Aorta (tissue), 5 donors: ENCODE measurements around the gene HSD17B1. TPM values are rescaled to one million over a fixed set of nuclear protein-coding genes. Genes with fewer than 3 reads are reported as not detected.
"Not testable (repeated sequence)": the region's sequence is repeated elsewhere in the genome, so short reads cannot be mapped to it uniquely, and the experiment has no call there.

Experiments
- ATAC-seq: fragments of 200-7000 bp; cut with Tn5 transposase; one replicate; pipeline ENCODE4 v1.9.1; 2022; ENCODE audit warnings: moderate library complexity; ENCODE audit not compliant: low FRiP score
- DNase-seq, 2 donors: peaks; one replicate each; pipeline ENCODE4 v3.0.0-alpha.2; 2020
- H3K27ac ChIP-seq, 2 donors: one replicate each; pipeline ENCODE4 v1.5.1; 2013; ENCODE audit warnings: low read length in 2 of 2, mild to moderate bottlenecking in 2 of 2, moderate library complexity in 2 of 2, control low read depth in 1 of 2, inconsistent platforms in 1 of 2, low read depth in 1 of 2
- H3K27me3 ChIP-seq, 2 donors: one replicate each; pipeline ENCODE4 v1.6.1; 2013; ENCODE audit warnings: control low read depth in 1 of 2, low read length in 1 of 2, mild to moderate bottlenecking in 1 of 2, moderate library complexity in 1 of 2; ENCODE audit not compliant: insufficient read depth in 2 of 2, control insufficient read depth in 1 of 2
- H3K36me3 ChIP-seq, 2 donors: one replicate each; pipeline ENCODE4 v1.6.1; 2013; ENCODE audit warnings: control low read depth in 1 of 2, low read length in 1 of 2, mild to moderate bottlenecking in 1 of 2; ENCODE audit not compliant: insufficient read depth in 2 of 2, control insufficient read depth in 1 of 2
- H3K4me1 ChIP-seq, 2 donors: one replicate each; pipeline ENCODE4 v1.6.1; 2013; ENCODE audit warnings: low read length in 2 of 2, control low read depth in 1 of 2, mild to moderate bottlenecking in 1 of 2, moderate library complexity in 1 of 2; ENCODE audit not compliant: insufficient read depth in 2 of 2, control insufficient read depth in 1 of 2
- H3K4me3 ChIP-seq, 2 donors: one replicate each; pipeline ENCODE4 v1.5.1; 2013; ENCODE audit warnings: low read length in 2 of 2, control low read depth in 1 of 2, mild to moderate bottlenecking in 1 of 2
- H3K9me3 ChIP-seq: one replicate; pipeline ENCODE4 v1.6.1; 2013; ENCODE audit warnings: mild to moderate bottlenecking, low read length; ENCODE audit not compliant: control insufficient read depth
- WGBS, 2 donors: extraction: QIAGEN DNeasy Blood & Tissue Kit; methylation state at CpG; one replicate each; pipeline ENCODE4 v1.1.7; 2013; 5-methylcytosine and 5-hydroxymethylcytosine counted together
- intact Hi-C, 2 donors: fragments of 100-400 bp; cut with DNase I; formaldehyde crosslinking; loops; one replicate each; pipeline versions ENCODE4 v1.14.2 to v1.15.0; 2022
- long read RNA-seq, 2 donors: library from polyadenylated mRNA; unstranded; transcript quantifications; one replicate each; pipeline ENCODE4 v2.0.0, GENCODE V29; 2020 to 2021
- polyA plus RNA-seq, 2 donors: library from polyadenylated mRNA; stranded (reverse); fragments of 200-250 nt; gene quantifications; one replicate each; pipeline ENCODE4 v1.2.3, GENCODE V29; 2013
- total RNA-seq, 2 donors: library from RNA; stranded (reverse); fragmentation: NEBNext Ultra II Directional; extraction: Animal tissue kit (Norgen Biotek cat#: 25700); gene quantifications; one replicate each; pipeline ENCODE4 v1.2.1, GENCODE V29; 2021
- donor health status: healthy with polysubstance abuse.
- donor health status: Bipolar disorder and iron deficiency.
- donor health status: DM: no; HTN: no; CAD: no.
- donor health status: DM: no; HTN: no; CAD: no.
- donor health status: DM: yes; HTN: yes; CAD: no.

Gene HSD17B1
- total RNA-seq (1 to 10 TPM in 1 of 2 donors, under 1 TPM in 1; 0.62 to 1.3 TPM), polyA plus RNA-seq (1 to 10 TPM in 1 of 2 donors, under 1 TPM in 1; 0.50 to 7.6 TPM)
- long read RNA-seq, donor 1, result 0 reads
- long read RNA-seq, donor 2, result 0 reads

- DNase-seq, result peak in 1 of 2 donors; percentile 43
- H3K9me3 ChIP-seq, H3K4me1 ChIP-seq, H3K36me3 ChIP-seq, intact Hi-C loops, H3K4me3 ChIP-seq, H3K27me3 ChIP-seq, ATAC-seq, H3K27ac ChIP-seq: not testable (repeated sequence)
- 90 to 92% methylated on average over 15 of the region's 15 CpGs for WGBS, 2 donors
Measured at GRCh38 chr17:42552736-42553135, at the start of gene HSD17B1. Gene HSD17B1 (plus strand): TSS chr17:42552923. CDS start chr17:42552934, 11 bp downstream.

- peaks cover 4 to 10% of the 10 kb centered on the region in 2 donors for H3K36me3 ChIP-seq
Measured at GRCh38 chr17:42502926-42503325, 49.8 kb upstream of the HSD17B1 start.

GRCh38 chr17:42507671-42508070 is 45.1 kb upstream of the HSD17B1 start:
- DNase-seq, result no peak
- no peak overlapping the region for H3K27ac ChIP-seq
- H3K4me1 ChIP-seq, result peaks cover 0 to 3% of the 10 kb centered on the region in 2 donors

More at GRCh38 chr17:42502926-42503325, 49.8 kb upstream of the HSD17B1 start:
- Histone ChIP-seq H3K4me3 (no peak overlapping the region), H3K9me3 (no peaks in the 10 kb centered on the region), H3K4me1 (no peaks in the 10 kb centered on the region), H3K27me3 (no peaks in the 10 kb centered on the region), H3K27ac (no peak overlapping the region)
- intact Hi-C loops, result no loop called here
- WGBS, 2 donors, result 94% methylated on average over 1 of the region's 1 CpG
- no peak for ATAC-seq
- no peak for DNase-seq

GRCh38 chr17:42508426-42509165 is 44.1 kb upstream of the HSD17B1 start:
- no peak for ATAC-seq
- H3K27ac ChIP-seq, result no peak overlapping the region

More at GRCh38 chr17:42507671-42508070, 45.1 kb upstream of the HSD17B1 start:
- Histone ChIP-seq H3K9me3 (no peaks in the 10 kb centered on the region), H3K27me3 (no peaks in the 10 kb centered on the region), H3K36me3 (peaks cover 2 to 4% of the 10 kb centered on the region in 2 donors), H3K4me3 (no peak overlapping the region)
- intact Hi-C loops, result no loop called here
- ATAC-seq, result no peak
- WGBS, 2 donors, result 92 to 94% methylated on average over 4 of the region's 4 CpGs

GRCh38 chr17:42509409-42509808 is 43.3 kb upstream of the HSD17B1 start:
- intact Hi-C loops, result no loop called here
- Histone ChIP-seq H3K36me3 (peaks cover 2 to 3% of the 10 kb centered on the region in 2 donors), H3K27ac (peak overlapping the region in 1 of 2 donors; percentile 41)

More at GRCh38 chr17:42508426-42509165, 44.1 kb upstream of the HSD17B1 start:
- intact Hi-C loops, result no loop called here
- no peak overlapping the region for H3K4me3 ChIP-seq
- no peaks in the 10 kb centered on the region for H3K9me3 ChIP-seq
- H3K4me1 ChIP-seq, result peaks cover 0 to 4% of the 10 kb centered on the region in 2 donors
- H3K36me3 ChIP-seq, result peaks cover 2 to 4% of the 10 kb centered on the region in 2 donors
- H3K27me3 ChIP-seq, result no peaks in the 10 kb centered on the region
- WGBS, 2 donors, result 88 to 89% methylated on average over 12 of the region's 12 CpGs
- DNase-seq, result peak in 1 of 2 donors; percentile 43

GRCh38 chr17:42509841-42510240 is 42.9 kb upstream of the HSD17B1 start:
- Histone ChIP-seq H3K9me3 (no peaks in the 10 kb centered on the region), H3K4me3 (no peak overlapping the region), H3K27me3 (no peaks in the 10 kb centered on the region), H3K36me3 (peaks cover 0 to 2% of the 10 kb centered on the region in 2 donors), H3K4me1 (peaks cover 0 to 4% of the 10 kb centered on the region in 2 donors), H3K27ac (peak overlapping the region in 1 of 2 donors; percentile 47)
- ATAC-seq (no peak), DNase-seq (peak in 1 of 2 donors; percentile 3)
- intact Hi-C loops, result loop anchor here in 1 of 2 donors (5.0 kb wide), 1 partner anchor 43 kb away; no protein-coding TSS in a partner anchor
- WGBS, 2 donors, result 15 to 17% methylated on average over 2 of the region's 2 CpGs

More at GRCh38 chr17:42509409-42509808, 43.3 kb upstream of the HSD17B1 start:
- H3K27me3 ChIP-seq, result no peaks in the 10 kb centered on the region
- no peak overlapping the region for H3K4me3 ChIP-seq
- WGBS, 2 donors, result 39 to 46% methylated on average over 5 of the region's 5 CpGs
- no peak for ATAC-seq
- no peaks in the 10 kb centered on the region for H3K9me3 ChIP-seq
- DNase-seq, result peak in 1 of 2 donors; percentile 5
- peaks cover 0 to 4% of the 10 kb centered on the region in 2 donors for H3K4me1 ChIP-seq

GRCh38 chr17:42512246-42512645 is 40.5 kb upstream of the HSD17B1 start:
- 74 to 77% methylated on average over 9 of the region's 9 CpGs for WGBS, 2 donors
- Histone ChIP-seq H3K36me3 (peaks cover 0 to 2% of the 10 kb centered on the region in 2 donors), H3K27ac (peak overlapping the region; percentile 6 to 38), H3K27me3 (no peaks in the 10 kb centered on the region), H3K4me3 (no peak overlapping the region), H3K9me3 (no peaks in the 10 kb centered on the region), H3K4me1 (peaks cover 0 to 4% of the 10 kb centered on the region in 2 donors)
- intact Hi-C loops, result loop anchor here in 1 of 2 donors (5.0 kb wide), 1 partner anchor 45 kb away; no protein-coding TSS in a partner anchor
- DNase-seq (peak in 1 of 2 donors; percentile 57), ATAC-seq (no peak)

- intact Hi-C loops, result loop anchor here in 1 of 2 donors (5.0 kb wide), 1 partner anchor 45 kb away; no protein-coding TSS in a partner anchor
- H3K9me3 ChIP-seq, result no peaks in the 10 kb centered on the region
- peaks cover 0 to under 1% of the 10 kb centered on the region in 2 donors for H3K36me3 ChIP-seq
- no peak overlapping the region for H3K4me3 ChIP-seq
- H3K27ac ChIP-seq, result peak overlapping the region; percentile 6 to 38
- ATAC-seq (no peak), DNase-seq (peak in 1 of 2 donors; percentile 38)
- H3K27me3 ChIP-seq, result no peaks in the 10 kb centered on the region
- H3K4me1 ChIP-seq, result peaks cover 0 to 4% of the 10 kb centered on the region in 2 donors
- 39 to 42% methylated on average over 6 of the region's 6 CpGs for WGBS, 2 donors
Measured at GRCh38 chr17:42512733-42513251, 39.9 kb upstream of the HSD17B1 start.
